ENCODE measurements around the gene EPB41L4A. TPM values are rescaled to one million over a fixed set of nuclear protein-coding genes. Genes with fewer than 3 reads are reported as not detected.
A peak's percentile ranks its signal among the peaks of the same experiment; 100 is the strongest.

EPB41L4A gene
- total and polyA plus RNA-seq, 2 donors (not counting 3 experiments of a cell fraction or from before 2014, with no cell fraction given), result 6.0 to 17.9 TPM

DNA sequence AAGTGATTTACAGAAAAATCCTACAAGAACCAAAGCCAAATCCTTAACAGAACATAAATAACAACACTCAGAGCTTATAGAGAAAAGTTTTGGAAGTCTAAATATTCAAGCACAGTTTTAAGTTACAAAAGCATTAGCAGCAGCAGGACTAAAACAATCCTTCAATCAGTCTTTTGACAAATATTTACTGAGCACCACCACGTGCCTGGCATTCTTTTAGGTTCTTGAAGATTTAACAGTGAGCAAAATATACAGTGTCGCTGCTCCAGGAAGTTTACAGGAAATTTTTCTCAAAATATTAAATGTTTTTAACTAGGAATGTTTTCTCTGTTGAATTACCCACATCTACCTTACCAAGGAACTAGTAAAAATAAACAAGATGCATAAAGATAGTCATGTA lies 11.4 kb downstream of the EPB41L4A start:
- FAIRE-seq (no peak), DNase-seq (ENCODE audit: low read depth, low spot score) (peak; percentile 13)
- ChIA-PET CTCF (interaction anchor here (1.8 to 2.1 kb wide), 2 partner anchors 10 to 12 kb away, joined by 5 to 16 read pairs; no protein-coding TSS in a partner anchor), POLR2A (no interaction called here)
- Histone ChIP-seq H3K4me1 (ENCODE audit: control insufficient read depth, extremely low read depth, insufficient read depth, low read length) (peaks cover 20% of the 10 kb centered on the region), H3K79me2 (ENCODE audit: control insufficient read depth, insufficient read depth, low read length) (no peaks in the 10 kb centered on the region), H4K20me1 (replicated peaks; ENCODE audit: control insufficient read depth, extremely low read depth, insufficient read depth, low read length) (no peaks in the 10 kb centered on the region), H3K9me1 (replicated peaks; ENCODE audit: control insufficient read depth, extremely low read depth, insufficient read depth, low read length) (no peaks in the 10 kb centered on the region), H3K4me3 (replicated peaks in 1 of 3; ENCODE audit: insufficient read depth in 1 of 3, low read depth in 1 of 3, low read length in 3 of 3) (no peak overlapping the region), H3K9me3 (replicated peaks; ENCODE audit: control insufficient read depth, insufficient read depth, low read length) (no peaks in the 10 kb centered on the region), H3K4me2 (ENCODE audit: insufficient read depth, low read length) (no peak overlapping the region), H3K27ac (ENCODE audit: insufficient read depth, low read depth, low read length) (no peak overlapping the region), H3K27me3 (ENCODE audit: control insufficient read depth in 2 of 2, insufficient read depth in 2 of 2, low read length in 2 of 2) (no peaks in the 10 kb centered on the region), H3K9ac (replicated peaks; ENCODE audit: extremely low read depth, insufficient read depth, low read length) (no peak overlapping the region), H2AFZ (ENCODE audit: low read depth, low read length) (no peak overlapping the region), H3K36me3 (ENCODE audit: control insufficient read depth in 2 of 2, extremely low read depth in 1 of 2, insufficient read depth in 2 of 2, low read length in 2 of 2) (no peaks in the 10 kb centered on the region)
- dilution Hi-C loops (cut with MboI; ENCODE audit: extremely low pct_ligation_motif_present, low sequenced_read_pairs) (no loop called here), intact Hi-C loops (cut with micrococcal nuclease) (no loop called here)
- TF ChIP-seq MYC (IDR thresholded peaks at IDR 0.05; ENCODE audit: low read depth, low read length), result no peak
- TF ChIP-seq, protein P1, sequence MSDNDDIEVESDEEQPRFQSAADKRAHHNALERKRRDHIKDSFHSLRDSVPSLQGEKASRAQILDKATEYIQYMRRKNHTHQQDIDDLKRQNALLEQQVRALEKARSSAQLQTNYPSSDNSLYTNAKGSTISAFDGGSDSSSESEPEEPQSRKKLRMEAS (IDR thresholded peaks at IDR 0.05; ENCODE audit: insufficient read depth, insufficient read length), result no peak
- TF ChIP-seq JUN (IDR thresholded peaks at IDR 0.05; ENCODE audit: borderline replicate concordance, insufficient read depth, insufficient read length, low read depth), result no peak
- no peak for TF ChIP-seq POLR2A (IDR thresholded peaks at IDR 0.05; ENCODE audit: low read depth, low read length)
- TF ChIP-seq EZH2 (IDR thresholded peaks at IDR 0.05; ENCODE audit: borderline replicate concordance, low read depth, low read length, severe bottlenecking), result no peak
- no peak for TF ChIP-seq GATA2 (IDR thresholded peaks at IDR 0.05; ENCODE audit: insufficient read depth, insufficient read length, low read depth, low read length)
- TF ChIP-seq FOS (IDR thresholded peaks at IDR 0.05; ENCODE audit: borderline replicate concordance, insufficient read depth, low read length), result no peak
- TF ChIP-seq, protein P2, sequence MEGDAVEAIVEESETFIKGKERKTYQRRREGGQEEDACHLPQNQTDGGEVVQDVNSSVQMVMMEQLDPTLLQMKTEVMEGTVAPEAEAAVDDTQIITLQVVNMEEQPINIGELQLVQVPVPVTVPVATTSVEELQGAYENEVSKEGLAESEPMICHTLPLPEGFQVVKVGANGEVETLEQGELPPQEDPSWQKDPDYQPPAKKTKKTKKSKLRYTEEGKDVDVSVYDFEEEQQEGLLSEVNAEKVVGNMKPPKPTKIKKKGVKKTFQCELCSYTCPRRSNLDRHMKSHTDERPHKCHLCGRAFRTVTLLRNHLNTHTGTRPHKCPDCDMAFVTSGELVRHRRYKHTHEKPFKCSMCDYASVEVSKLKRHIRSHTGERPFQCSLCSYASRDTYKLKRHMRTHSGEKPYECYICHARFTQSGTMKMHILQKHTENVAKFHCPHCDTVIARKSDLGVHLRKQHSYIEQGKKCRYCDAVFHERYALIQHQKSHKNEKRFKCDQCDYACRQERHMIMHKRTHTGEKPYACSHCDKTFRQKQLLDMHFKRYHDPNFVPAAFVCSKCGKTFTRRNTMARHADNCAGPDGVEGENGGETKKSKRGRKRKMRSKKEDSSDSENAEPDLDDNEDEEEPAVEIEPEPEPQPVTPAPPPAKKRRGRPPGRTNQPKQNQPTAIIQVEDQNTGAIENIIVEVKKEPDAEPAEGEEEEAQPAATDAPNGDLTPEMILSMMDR (IDR thresholded peaks at IDR 0.05; ENCODE audit: extremely low read depth in 1 of 2, insufficient read depth in 1 of 2, low read depth in 1 of 2, low read length in 2 of 2), result no peak
- no peak for TF ChIP-seq POLR2AphosphoS5 (IDR thresholded peaks at IDR 0.05; ENCODE audit: insufficient read depth, low read depth, low read length)
- no TSS peak for BruUV-seq (replicated peaks)
